ENCODE results near the gene FTO. TPM values are rescaled to one million over a fixed set of nuclear protein-coding genes. Genes with fewer than 3 reads are reported as not detected.

FTO gene
- total RNA-seq, 1 donor from 2014 or later: 65.8 TPM

- Mint-ChIP-seq H3K9me3 (no peaks in the 10 kb centered on the region), H3K4me1 (no peaks in the 10 kb centered on the region), H3K27ac (no peak overlapping the region), H3K4me3 (no peak overlapping the region), H3K36me3 (ENCODE audit: low read depth) (no peaks in the 10 kb centered on the region), H3K27me3 (no peaks in the 10 kb centered on the region)
- DNase-seq: no peak
- intact Hi-C loops (cut with micrococcal nuclease): no loop called here
- no peak for ATAC-seq (ENCODE audit: low read depth)
- ChIA-PET POLR2A (no interaction called here), CTCF (no interaction called here)
- TF ChIP-seq, protein P1, sequence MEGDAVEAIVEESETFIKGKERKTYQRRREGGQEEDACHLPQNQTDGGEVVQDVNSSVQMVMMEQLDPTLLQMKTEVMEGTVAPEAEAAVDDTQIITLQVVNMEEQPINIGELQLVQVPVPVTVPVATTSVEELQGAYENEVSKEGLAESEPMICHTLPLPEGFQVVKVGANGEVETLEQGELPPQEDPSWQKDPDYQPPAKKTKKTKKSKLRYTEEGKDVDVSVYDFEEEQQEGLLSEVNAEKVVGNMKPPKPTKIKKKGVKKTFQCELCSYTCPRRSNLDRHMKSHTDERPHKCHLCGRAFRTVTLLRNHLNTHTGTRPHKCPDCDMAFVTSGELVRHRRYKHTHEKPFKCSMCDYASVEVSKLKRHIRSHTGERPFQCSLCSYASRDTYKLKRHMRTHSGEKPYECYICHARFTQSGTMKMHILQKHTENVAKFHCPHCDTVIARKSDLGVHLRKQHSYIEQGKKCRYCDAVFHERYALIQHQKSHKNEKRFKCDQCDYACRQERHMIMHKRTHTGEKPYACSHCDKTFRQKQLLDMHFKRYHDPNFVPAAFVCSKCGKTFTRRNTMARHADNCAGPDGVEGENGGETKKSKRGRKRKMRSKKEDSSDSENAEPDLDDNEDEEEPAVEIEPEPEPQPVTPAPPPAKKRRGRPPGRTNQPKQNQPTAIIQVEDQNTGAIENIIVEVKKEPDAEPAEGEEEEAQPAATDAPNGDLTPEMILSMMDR (IDR thresholded peaks at IDR 0.05): no peak
These were observed 417.8 kb downstream of the FTO start for GRCh38 chr16:54121539-54122295.

- intact Hi-C loops (cut with micrococcal nuclease): no loop called here
- ChIA-PET CTCF (no interaction called here), POLR2A (no interaction called here)
- ATAC-seq (ENCODE audit: low read depth): no peak
- DNase-seq: no peak
- Mint-ChIP-seq H3K4me1 (no peaks in the 10 kb centered on the region), H3K4me3 (no peak overlapping the region), H3K27me3 (no peaks in the 10 kb centered on the region), H3K9me3 (no peaks in the 10 kb centered on the region), H3K27ac (no peak overlapping the region), H3K36me3 (ENCODE audit: low read depth) (no peaks in the 10 kb centered on the region)
- TF ChIP-seq, protein P1 (IDR thresholded peaks at IDR 0.05): no peak
These were observed 419.8 kb downstream of the FTO start for GRCh38 chr16:54123766-54124165.

DNA sequence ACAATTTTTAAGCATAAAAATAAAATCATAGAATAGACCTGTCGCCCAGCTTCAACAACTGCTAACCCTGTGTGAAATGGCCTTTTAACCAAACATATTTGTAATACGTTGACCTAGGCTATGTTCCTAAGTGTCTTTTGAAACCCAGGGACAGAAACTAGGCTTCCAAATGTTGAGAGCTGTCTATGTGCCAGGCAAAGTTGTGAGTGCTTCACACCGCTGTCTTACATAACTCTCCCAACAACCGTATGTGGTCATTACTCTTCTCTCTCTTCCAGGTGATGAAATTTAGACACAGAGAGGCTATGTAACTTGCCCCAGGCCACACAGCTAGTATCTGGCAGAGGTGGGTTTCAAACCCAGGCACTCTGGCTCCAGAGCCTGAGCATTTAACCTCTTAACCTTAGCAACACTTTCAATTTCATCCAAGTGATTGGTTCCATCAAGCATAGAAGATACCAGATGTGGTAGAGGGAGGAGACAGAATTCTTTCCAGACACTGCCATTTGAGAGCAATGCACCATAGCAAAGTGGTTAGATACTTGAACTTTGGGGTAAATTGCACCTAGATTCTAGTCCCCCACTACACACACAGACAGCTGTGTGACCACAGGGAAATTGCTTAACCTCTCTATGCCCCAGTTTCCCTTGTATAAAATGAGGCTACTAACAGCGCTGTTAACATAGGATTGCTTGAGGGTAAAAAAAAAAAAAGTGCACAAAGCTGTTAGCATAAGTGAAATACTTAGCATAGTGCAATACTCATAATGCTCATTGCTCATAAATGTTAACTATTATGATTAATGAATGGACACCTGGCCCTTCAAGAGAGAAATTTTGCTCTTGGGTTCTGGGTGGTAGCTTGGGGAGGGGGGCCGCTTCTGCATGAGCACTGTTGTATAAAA lies 422.0 kb downstream of the FTO start:
- Mint-ChIP-seq H3K27me3 (no peaks in the 10 kb centered on the region), H3K27ac (no peak overlapping the region), H3K9me3 (peaks cover 4% of the 10 kb centered on the region), H3K36me3 (ENCODE audit: low read depth) (no peaks in the 10 kb centered on the region), H3K4me3 (no peak overlapping the region), H3K4me1 (no peaks in the 10 kb centered on the region)
- TF ChIP-seq, protein P1 (IDR thresholded peaks at IDR 0.05): no peak
- intact Hi-C loops (cut with micrococcal nuclease): no loop called here
- ATAC-seq (ENCODE audit: low read depth): no peak
- POLR2A ChIA-PET: no interaction called here
- CTCF ChIA-PET: no interaction called here
- DNase-seq: no peak

- DNase-seq (no peak), ATAC-seq (ENCODE audit: low read depth) (no peak)
- no peaks in the 10 kb centered on the region for H3K27me3 Mint-ChIP-seq
- H3K27ac Mint-ChIP-seq: no peak overlapping the region
- no peaks in the 10 kb centered on the region for H3K36me3 Mint-ChIP-seq (ENCODE audit: low read depth)
- no peaks in the 10 kb centered on the region for H3K4me1 Mint-ChIP-seq
- intact Hi-C loops (cut with micrococcal nuclease): no loop called here
- CTCF ChIA-PET: no interaction called here
- H3K4me3 Mint-ChIP-seq: no peak overlapping the region
- TF ChIP-seq, protein P1 (IDR thresholded peaks at IDR 0.05): no peak
- H3K9me3 Mint-ChIP-seq: peaks cover 4% of the 10 kb centered on the region
- POLR2A ChIA-PET: no interaction called here
These were observed 423.0 kb downstream of the FTO start for GRCh38 chr16:54126907-54127306.

DNA sequence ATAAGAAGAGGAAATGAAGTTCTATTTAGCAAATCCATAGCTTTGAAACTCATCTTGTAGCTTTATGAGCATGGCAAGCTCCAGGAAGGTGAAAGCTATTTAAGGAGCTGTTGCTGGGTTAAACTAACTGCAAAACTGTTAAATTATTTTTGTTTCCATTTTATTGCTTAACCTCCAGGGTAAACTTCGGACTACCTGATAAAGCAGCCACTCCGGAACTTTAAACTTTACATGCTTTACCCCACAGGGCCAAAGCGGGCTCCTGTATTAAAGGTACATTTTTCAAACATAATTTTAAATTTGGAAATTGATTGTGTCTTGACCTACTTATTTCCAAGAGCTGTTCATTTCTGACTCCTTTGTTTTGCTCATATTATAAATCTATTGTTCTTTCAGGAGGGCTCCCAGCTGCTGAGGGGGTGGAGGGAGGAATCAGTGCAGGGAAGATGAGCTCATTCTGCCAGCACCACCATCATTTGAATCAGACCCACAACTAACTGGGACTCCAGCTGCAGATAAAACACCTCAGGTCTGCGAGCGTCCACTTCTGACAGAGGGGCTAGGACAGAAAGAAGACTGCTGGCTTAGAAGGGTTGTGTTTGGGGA lies 424.8 kb downstream of the FTO start:
- intact Hi-C loops (cut with micrococcal nuclease): no loop called here
- ChIA-PET CTCF (no interaction called here), POLR2A (no interaction called here)
- TF ChIP-seq, protein P1 (IDR thresholded peaks at IDR 0.05): no peak
- no peaks in the 10 kb centered on the region for H3K4me1 Mint-ChIP-seq
- no peaks in the 10 kb centered on the region for H3K27me3 Mint-ChIP-seq
- no peak for ATAC-seq (ENCODE audit: low read depth)
- DNase-seq: no peak
- no peak overlapping the region for H3K4me3 Mint-ChIP-seq
- no peak overlapping the region for H3K27ac Mint-ChIP-seq
- H3K9me3 Mint-ChIP-seq: peaks cover 6% of the 10 kb centered on the region
- H3K36me3 Mint-ChIP-seq (ENCODE audit: low read depth): no peaks in the 10 kb centered on the region

Data from activated B cell treated with CpG ODN at 0.5 μM for 24 hours (primary cell).